ENCODE results near the gene FSTL5.

DNA sequence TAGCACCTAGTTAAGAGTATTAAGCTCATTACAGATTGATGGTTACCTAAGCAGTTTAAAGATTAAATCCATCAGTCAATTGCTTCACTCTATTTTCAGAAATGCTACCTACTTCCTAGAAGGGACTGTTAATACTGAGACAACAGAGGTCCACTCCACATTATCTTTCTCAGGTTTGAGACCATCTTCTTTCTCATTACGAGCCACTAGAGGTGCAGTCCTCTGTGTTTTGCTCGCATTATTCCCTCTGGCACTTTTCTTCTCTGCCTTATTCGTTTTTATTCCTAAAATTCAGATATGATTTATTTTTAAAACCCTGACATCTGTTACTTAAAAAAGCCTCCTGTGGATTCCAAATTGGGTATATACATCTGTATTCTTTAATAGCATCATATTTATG, 459.1 kb downstream of the FSTL5 start:
- no peak for TF ChIP-seq POLR2A (IDR thresholded peaks at IDR 0.05; ENCODE audit: low read length)
- no peak for TF ChIP-seq GATA1 (IDR thresholded peaks at IDR 0.05; ENCODE audit: low read depth, low read length)

Measured in erythroblast (primary cell).